Right ventricle myocardium inferior (tissue), 1 donor: ENCODE results near the gene MRPL1. TPM values are rescaled to one million over a fixed set of nuclear protein-coding genes. Genes with fewer than 3 reads are reported as not detected.

Source experiments
- total RNA-seq: library from RNA; stranded (reverse); fragmentation: NEBNext Ultra II Directional; extraction: Animal tissue kit (Norgen Biotek cat#: 25700); gene quantifications from one replicate; pipeline ENCODE4 v1.2.1, GENCODE V29; 2021
- donor health status: DM: no; HTN: yes; CAD: no; lungs with severe emphysema.

Gene MRPL1
- total RNA-seq, 1 donor from 2014 or later = 47.9 TPM

Other genes starting within 250 kb of the MRPL1 start
- gene CNOT6L, start 43.5 kb upstream of the MRPL1 start, total RNA-seq = 26.3 TPM
- 2.2 TPM for gene FRAS1, start 194.5 kb downstream of the MRPL1 start, total RNA-seq